HEK293 (cell line): ENCODE data around the gene FYCO1.

Experiments
- CTCF ChIA-PET: fragments of 350-600 bp; formaldehyde crosslinking; extraction: SDS; loops from one replicate; lab custom pipeline; 2021; ENCODE audit warnings: antibody characterized with exemption; lab: Yijun Ruan, JAX
- POLR2A ChIA-PET: fragments of 300-600 bp; formaldehyde crosslinking; extraction: SDS; loops from one replicate; lab custom pipeline; 2020; ENCODE audit warnings: antibody characterized with exemption, inconsistent platforms; lab: Yijun Ruan, JAX
- H3K27ac ChIP-seq: fragments of 200-500 bp; sonication (Bioruptor generic); 2 replicates; pipeline ENCODE4 v1.5.1; 2014; ENCODE audit warnings: low read depth, low read length, control low read depth, inconsistent platforms; ENCODE audit errors: extremely low read depth
- H3K36me3 ChIP-seq, 2 experiments: fragments of 200-500 bp in 1 of 2; sonication (Bioruptor generic) in 1 of 2; 1 replicate in 1 of 2; 2 replicates in 1 of 2; pipeline ENCODE4 v1.5.1; 2014 to 2017; ENCODE audit warnings: inconsistent platforms in 2 of 2, low read length in 2 of 2; ENCODE audit not compliant: control insufficient read depth in 2 of 2, insufficient read depth in 1 of 2
- H3K4me1 ChIP-seq: fragments of 200-500 bp; sonication (Bioruptor generic); 2 replicates; pipeline ENCODE4 v1.5.1; 2014; ENCODE audit warnings: mild to moderate bottlenecking, low read length, inconsistent platforms; ENCODE audit not compliant: control insufficient read depth, insufficient read depth
- H3K4me3 ChIP-seq: 2 replicates; pipeline ENCODE4 v1.5.1; 2011; ENCODE audit warnings: low read depth, mild to moderate bottlenecking, control low read depth, low read length, moderate library complexity
- H3K9me3 ChIP-seq: fragments of 200-500 bp; sonication (Bioruptor generic); 2 replicates; pipeline ENCODE4 v1.5.1; 2014; ENCODE audit warnings: low read depth, low read length, inconsistent platforms; ENCODE audit not compliant: control insufficient read depth, insufficient read depth
- GLI2 ChIP-seq: fragments of 450-650 bp; formaldehyde crosslinking; IDR thresholded peaks from 2 replicates; pipeline ENCODE4; 2017; ENCODE audit warnings: missing biosample characterization, missing genetic modification characterization, low read depth, borderline replicate concordance
- GLIS1 ChIP-seq: fragments of 450-650 bp; formaldehyde crosslinking; IDR thresholded peaks from 2 replicates; pipeline ENCODE4 v1.5.1; 2016; ENCODE audit warnings: missing biosample characterization, missing genetic modification characterization
- HOXD13 ChIP-seq: sonication (generic); formaldehyde crosslinking; IDR thresholded peaks from 2 replicates; pipeline ENCODE4 v1.8.0; 2022; ENCODE audit warnings: missing genetic modification reagents, borderline replicate concordance
- KLF8 ChIP-seq: fragments of 450-650 bp; formaldehyde crosslinking; IDR thresholded peaks from 2 replicates; pipeline ENCODE4 v1.5.1; 2016; ENCODE audit warnings: missing biosample characterization, missing genetic modification characterization
- ZBTB20 ChIP-seq: fragments of 450-650 bp; formaldehyde crosslinking; IDR thresholded peaks from 2 replicates; pipeline ENCODE4 v1.5.1; 2016; ENCODE audit warnings: missing biosample characterization, missing genetic modification characterization
- ZIC2 ChIP-seq: fragments of 450-650 bp; formaldehyde crosslinking; IDR thresholded peaks from 2 replicates; pipeline ENCODE4 v1.5.1; 2016; ENCODE audit warnings: missing biosample characterization, missing genetic modification characterization
- ZNF157 ChIP-seq: fragments of 450-650 bp; formaldehyde crosslinking; IDR thresholded peaks from 2 replicates; pipeline ENCODE4 v1.5.1; 2016; ENCODE audit warnings: missing biosample characterization, missing genetic modification characterization
- ZNF2 ChIP-seq: fragments of 450-650 bp; formaldehyde crosslinking; IDR thresholded peaks from 2 replicates; pipeline ENCODE4 v1.5.1; 2016; ENCODE audit warnings: missing biosample characterization, missing genetic modification characterization
- ZNF48 ChIP-seq: fragments of 450-650 bp; formaldehyde crosslinking; IDR thresholded peaks from 2 replicates; pipeline ENCODE4 v1.5.1; 2016; ENCODE audit warnings: missing biosample characterization, missing genetic modification characterization
- ZNF501 ChIP-seq: fragments of 450-650 bp; formaldehyde crosslinking; IDR thresholded peaks from 2 replicates; pipeline ENCODE4 v1.5.1; 2016; ENCODE audit warnings: missing biosample characterization, missing genetic modification characterization
- ZNF530 ChIP-seq: fragments of 450-650 bp; formaldehyde crosslinking; IDR thresholded peaks from 2 replicates; pipeline ENCODE4 v1.5.1; 2016; ENCODE audit warnings: low read depth, missing biosample characterization, missing genetic modification characterization
- ZNF670 ChIP-seq: fragments of 450-650 bp; formaldehyde crosslinking; IDR thresholded peaks from 2 replicates; pipeline ENCODE4 v1.5.1; 2016; ENCODE audit warnings: missing biosample characterization, missing genetic modification characterization, low read depth
- ZNF701 ChIP-seq: fragments of 450-650 bp; formaldehyde crosslinking; IDR thresholded peaks from 2 replicates; pipeline ENCODE4 v1.5.1; 2016; ENCODE audit warnings: missing biosample characterization, missing genetic modification characterization
- ZNF76 ChIP-seq: fragments of 450-650 bp; formaldehyde crosslinking; IDR thresholded peaks from 2 replicates; pipeline ENCODE4; 2016; ENCODE audit warnings: low read depth, missing biosample characterization, missing genetic modification characterization, borderline replicate concordance
- ZNF776 ChIP-seq: fragments of 450-650 bp; formaldehyde crosslinking; IDR thresholded peaks from 2 replicates; pipeline ENCODE4 v1.5.0; 2017; ENCODE audit warnings: missing biosample characterization, missing genetic modification characterization, borderline replicate concordance
- ZNF843 ChIP-seq: fragments of 450-650 bp; formaldehyde crosslinking; IDR thresholded peaks from 2 replicates; pipeline ENCODE4 v1.5.1; 2016; ENCODE audit warnings: missing biosample characterization, missing genetic modification characterization
- TF ChIP-seq, protein P1 (sequence below): fragments of 450-650 bp; formaldehyde crosslinking; IDR thresholded peaks from 2 replicates; pipeline ENCODE4 v1.5.1; 2016; ENCODE audit warnings: missing biosample characterization, missing genetic modification characterization
- TF ChIP-seq, protein P2 (sequence below): fragments of 450-650 bp; IDR thresholded peaks from 2 replicates; pipeline ENCODE4 v1.5.1; 2018; ENCODE audit warnings: missing biosample characterization, mild to moderate bottlenecking, missing genetic modification characterization
- TF ChIP-seq, protein P3 (sequence below): fragments of 450-650 bp; formaldehyde crosslinking; IDR thresholded peaks from 2 replicates; pipeline ENCODE4 v1.5.1; 2016; ENCODE audit warnings: missing biosample characterization, missing genetic modification characterization, borderline replicate concordance
- TF ChIP-seq, protein P4 (sequence below): fragments of 450-650 bp; formaldehyde crosslinking; IDR thresholded peaks from 2 replicates; pipeline ENCODE4 v1.5.1; 2016; ENCODE audit warnings: missing biosample characterization, missing genetic modification characterization
- TF ChIP-seq, protein P5 (sequence below): fragments of 450-650 bp; formaldehyde crosslinking; IDR thresholded peaks from 2 replicates; pipeline ENCODE4 v1.5.1; 2016; ENCODE audit warnings: missing biosample characterization, missing genetic modification characterization
- TF ChIP-seq, protein P6 (sequence below): IDR thresholded peaks from 2 replicates; pipeline ENCODE4 v1.6.1; 2011; ENCODE audit warnings: mild to moderate bottlenecking, low read depth, low read length, borderline replicate concordance

Gene FYCO1

DNA sequence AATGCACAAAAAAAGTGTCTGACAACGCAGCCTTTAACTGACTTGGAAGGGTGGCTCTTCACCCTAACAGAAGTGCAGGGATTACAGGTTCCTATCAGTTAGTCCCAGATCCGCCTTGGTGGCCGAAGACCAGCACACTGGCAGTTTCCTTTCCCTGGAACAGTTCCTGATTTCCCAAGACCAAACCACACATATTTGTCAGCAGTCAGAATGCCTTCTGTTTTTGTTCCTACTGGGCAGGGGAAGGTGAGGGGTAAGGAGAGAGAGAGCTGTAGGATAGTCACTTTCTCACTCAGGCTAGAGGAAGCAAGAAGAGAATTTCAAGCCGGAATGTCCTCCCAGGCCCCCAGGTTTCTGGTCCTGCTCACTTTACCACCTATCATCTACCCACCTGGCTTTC, 43.2 kb downstream of the FYCO1 start:
- Histone ChIP-seq H3K36me3 (peaks cover 4 to 96% of the 10 kb centered on the region in 2 experiments; a peak in 2 of 3 replicates), H3K4me3 (no peak overlapping the region), H3K9me3 (no peaks in the 10 kb centered on the region), H3K4me1 (no peaks in the 10 kb centered on the region), H3K27ac (no peak overlapping the region)
- ChIA-PET POLR2A (no interaction called here), CTCF (interaction anchor here (1.0 kb wide), 1 partner anchor 426 kb away, joined by 6 read pairs; no protein-coding TSS in a partner anchor)
- TF ChIP-seq GLI2 (no peak), ZNF776 (tag by site-specific recombination) (no peak), ZNF670 (tag by site-specific recombination) (no peak), ZNF157 (tag by site-specific recombination) (no peak), ZNF2 (no peak), ZNF76 (no peak), ZNF48 (tag by site-specific recombination) (no peak)
- TF ChIP-seq, protein P1, sequence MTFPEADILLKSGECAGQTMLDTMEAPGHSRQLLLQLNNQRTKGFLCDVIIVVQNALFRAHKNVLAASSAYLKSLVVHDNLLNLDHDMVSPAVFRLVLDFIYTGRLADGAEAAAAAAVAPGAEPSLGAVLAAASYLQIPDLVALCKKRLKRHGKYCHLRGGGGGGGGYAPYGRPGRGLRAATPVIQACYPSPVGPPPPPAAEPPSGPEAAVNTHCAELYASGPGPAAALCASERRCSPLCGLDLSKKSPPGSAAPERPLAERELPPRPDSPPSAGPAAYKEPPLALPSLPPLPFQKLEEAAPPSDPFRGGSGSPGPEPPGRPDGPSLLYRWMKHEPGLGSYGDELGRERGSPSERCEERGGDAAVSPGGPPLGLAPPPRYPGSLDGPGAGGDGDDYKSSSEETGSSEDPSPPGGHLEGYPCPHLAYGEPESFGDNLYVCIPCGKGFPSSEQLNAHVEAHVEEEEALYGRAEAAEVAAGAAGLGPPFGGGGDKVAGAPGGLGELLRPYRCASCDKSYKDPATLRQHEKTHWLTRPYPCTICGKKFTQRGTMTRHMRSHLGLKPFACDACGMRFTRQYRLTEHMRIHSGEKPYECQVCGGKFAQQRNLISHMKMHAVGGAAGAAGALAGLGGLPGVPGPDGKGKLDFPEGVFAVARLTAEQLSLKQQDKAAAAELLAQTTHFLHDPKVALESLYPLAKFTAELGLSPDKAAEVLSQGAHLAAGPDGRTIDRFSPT (tag by site-specific recombination) = no peak

DNA sequence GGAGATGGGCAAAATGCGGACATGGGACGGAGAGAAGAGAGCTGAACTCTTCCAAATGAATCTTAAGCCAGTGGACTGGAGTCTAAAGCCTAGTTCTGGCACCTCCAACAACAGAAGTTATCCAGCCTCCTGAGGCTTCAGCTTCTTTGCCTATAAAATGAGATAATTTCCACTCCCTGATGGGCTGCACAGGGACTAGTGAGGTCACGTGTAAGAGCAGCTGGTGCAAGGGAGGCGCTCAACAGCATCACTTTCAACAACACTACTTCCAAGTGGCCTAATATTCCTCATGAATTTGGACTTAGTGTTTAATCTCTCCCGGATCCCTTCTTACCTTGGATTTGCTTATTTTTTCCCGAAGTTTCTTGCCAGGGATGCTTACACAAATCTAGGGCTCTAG, 43.7 kb downstream of the FYCO1 start:
- TF ChIP-seq ZBTB20 = no peak
- TF ChIP-seq ZNF48 (tag by site-specific recombination) = no peak
- no peak for TF ChIP-seq ZNF701 (tag by site-specific recombination)
- TF ChIP-seq, protein P2, sequence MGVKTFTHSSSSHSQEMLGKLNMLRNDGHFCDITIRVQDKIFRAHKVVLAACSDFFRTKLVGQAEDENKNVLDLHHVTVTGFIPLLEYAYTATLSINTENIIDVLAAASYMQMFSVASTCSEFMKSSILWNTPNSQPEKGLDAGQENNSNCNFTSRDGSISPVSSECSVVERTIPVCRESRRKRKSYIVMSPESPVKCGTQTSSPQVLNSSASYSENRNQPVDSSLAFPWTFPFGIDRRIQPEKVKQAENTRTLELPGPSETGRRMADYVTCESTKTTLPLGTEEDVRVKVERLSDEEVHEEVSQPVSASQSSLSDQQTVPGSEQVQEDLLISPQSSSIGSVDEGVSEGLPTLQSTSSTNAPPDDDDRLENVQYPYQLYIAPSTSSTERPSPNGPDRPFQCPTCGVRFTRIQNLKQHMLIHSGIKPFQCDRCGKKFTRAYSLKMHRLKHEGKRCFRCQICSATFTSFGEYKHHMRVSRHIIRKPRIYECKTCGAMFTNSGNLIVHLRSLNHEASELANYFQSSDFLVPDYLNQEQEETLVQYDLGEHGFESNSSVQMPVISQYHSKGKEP (tag by site-specific recombination) = no peak
- no peak for TF ChIP-seq ZNF501
- TF ChIP-seq, protein P3, sequence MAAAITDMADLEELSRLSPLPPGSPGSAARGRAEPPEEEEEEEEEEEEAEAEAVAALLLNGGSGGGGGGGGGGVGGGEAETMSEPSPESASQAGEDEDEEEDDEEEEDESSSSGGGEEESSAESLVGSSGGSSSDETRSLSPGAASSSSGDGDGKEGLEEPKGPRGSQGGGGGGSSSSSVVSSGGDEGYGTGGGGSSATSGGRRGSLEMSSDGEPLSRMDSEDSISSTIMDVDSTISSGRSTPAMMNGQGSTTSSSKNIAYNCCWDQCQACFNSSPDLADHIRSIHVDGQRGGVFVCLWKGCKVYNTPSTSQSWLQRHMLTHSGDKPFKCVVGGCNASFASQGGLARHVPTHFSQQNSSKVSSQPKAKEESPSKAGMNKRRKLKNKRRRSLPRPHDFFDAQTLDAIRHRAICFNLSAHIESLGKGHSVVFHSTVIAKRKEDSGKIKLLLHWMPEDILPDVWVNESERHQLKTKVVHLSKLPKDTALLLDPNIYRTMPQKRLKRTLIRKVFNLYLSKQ (tag by site-specific recombination) = no peak
- no peak for TF ChIP-seq ZNF530 (tag by site-specific recombination)
- TF ChIP-seq, protein P4, sequence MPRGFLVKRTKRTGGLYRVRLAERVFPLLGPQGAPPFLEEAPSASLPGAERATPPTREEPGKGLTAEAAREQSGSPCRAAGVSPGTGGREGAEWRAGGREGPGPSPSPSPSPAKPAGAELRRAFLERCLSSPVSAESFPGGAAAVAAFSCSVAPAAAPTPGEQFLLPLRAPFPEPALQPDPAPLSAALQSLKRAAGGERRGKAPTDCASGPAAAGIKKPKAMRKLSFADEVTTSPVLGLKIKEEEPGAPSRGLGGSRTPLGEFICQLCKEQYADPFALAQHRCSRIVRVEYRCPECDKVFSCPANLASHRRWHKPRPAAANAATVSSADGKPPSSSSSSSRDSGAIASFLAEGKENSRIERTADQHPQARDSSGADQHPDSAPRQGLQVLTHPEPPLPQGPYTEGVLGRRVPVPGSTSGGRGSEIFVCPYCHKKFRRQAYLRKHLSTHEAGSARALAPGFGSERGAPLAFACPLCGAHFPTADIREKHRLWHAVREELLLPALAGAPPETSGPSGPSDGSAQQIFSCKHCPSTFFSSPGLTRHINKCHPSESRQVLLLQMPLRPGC (tag by site-specific recombination) = no peak
- TF ChIP-seq, protein P5, sequence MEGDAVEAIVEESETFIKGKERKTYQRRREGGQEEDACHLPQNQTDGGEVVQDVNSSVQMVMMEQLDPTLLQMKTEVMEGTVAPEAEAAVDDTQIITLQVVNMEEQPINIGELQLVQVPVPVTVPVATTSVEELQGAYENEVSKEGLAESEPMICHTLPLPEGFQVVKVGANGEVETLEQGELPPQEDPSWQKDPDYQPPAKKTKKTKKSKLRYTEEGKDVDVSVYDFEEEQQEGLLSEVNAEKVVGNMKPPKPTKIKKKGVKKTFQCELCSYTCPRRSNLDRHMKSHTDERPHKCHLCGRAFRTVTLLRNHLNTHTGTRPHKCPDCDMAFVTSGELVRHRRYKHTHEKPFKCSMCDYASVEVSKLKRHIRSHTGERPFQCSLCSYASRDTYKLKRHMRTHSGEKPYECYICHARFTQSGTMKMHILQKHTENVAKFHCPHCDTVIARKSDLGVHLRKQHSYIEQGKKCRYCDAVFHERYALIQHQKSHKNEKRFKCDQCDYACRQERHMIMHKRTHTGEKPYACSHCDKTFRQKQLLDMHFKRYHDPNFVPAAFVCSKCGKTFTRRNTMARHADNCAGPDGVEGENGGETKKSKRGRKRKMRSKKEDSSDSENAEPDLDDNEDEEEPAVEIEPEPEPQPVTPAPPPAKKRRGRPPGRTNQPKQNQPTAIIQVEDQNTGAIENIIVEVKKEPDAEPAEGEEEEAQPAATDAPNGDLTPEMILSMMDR (tag by site-specific recombination) = no peak
- no peak for TF ChIP-seq ZNF843 (tag by site-specific recombination)
- TF ChIP-seq, protein P6, sequence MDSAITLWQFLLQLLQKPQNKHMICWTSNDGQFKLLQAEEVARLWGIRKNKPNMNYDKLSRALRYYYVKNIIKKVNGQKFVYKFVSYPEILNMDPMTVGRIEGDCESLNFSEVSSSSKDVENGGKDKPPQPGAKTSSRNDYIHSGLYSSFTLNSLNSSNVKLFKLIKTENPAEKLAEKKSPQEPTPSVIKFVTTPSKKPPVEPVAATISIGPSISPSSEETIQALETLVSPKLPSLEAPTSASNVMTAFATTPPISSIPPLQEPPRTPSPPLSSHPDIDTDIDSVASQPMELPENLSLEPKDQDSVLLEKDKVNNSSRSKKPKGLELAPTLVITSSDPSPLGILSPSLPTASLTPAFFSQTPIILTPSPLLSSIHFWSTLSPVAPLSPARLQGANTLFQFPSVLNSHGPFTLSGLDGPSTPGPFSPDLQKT = no peak
- TF ChIP-seq ZIC2 (tag by site-specific recombination) = no peak
- TF ChIP-seq KLF8 = no peak
- TF ChIP-seq GLIS1 = no peak
- no peak for TF ChIP-seq HOXD13 (CRISPR knock-in tag)
- CTCF ChIA-PET = interaction anchor here (1.1 kb wide), 1 partner anchor 127 kb away, joined by 5 read pairs; no protein-coding TSS in a partner anchor
- H3K27ac ChIP-seq = no peak overlapping the region
- no peaks in the 10 kb centered on the region for H3K4me1 ChIP-seq
- POLR2A ChIA-PET = no interaction called here
- H3K4me3 ChIP-seq = no peak overlapping the region
- no peaks in the 10 kb centered on the region for H3K9me3 ChIP-seq
- peaks cover 0 to 97% of the 10 kb centered on the region in 2 experiments; a peak in 2 of 3 replicates for H3K36me3 ChIP-seq
